B cell (primary cell): ENCODE measurements around the gene PWWP2B. TPM values are rescaled to one million over a fixed set of nuclear protein-coding genes. Genes with fewer than 3 reads are reported as not detected.

ENCODE experiments used
- ATAC-seq: fragments of 200-7000 bp; cut with Tn5 transposase; one replicate; pipeline ENCODE4 v1.10.0; 2021; ENCODE audit warnings: low read depth, mild to moderate bottlenecking, moderate number of reproducible peaks, moderate library complexity
- CTCF ChIA-PET: fragments of 350-600 bp; sonication (Branson Sonifier 250); formaldehyde crosslinking; loops from one replicate; lab custom pipeline; 2021; ENCODE audit warnings: antibody characterized with exemption, inconsistent platforms; lab: Charles Lee
- POLR2A ChIA-PET: fragments of 350-600 bp; sonication (Branson Sonifier 250); formaldehyde crosslinking; loops from one replicate; lab custom pipeline; 2021; ENCODE audit warnings: antibody characterized with exemption; lab: Charles Lee
- DNase-seq: peaks from one replicate; pipeline ENCODE4 v3.0.0; 2013
- H2AFZ ChIP-seq: 2 replicates; pipeline ENCODE4 v1.6.1; 2012; ENCODE audit warnings: mild to moderate bottlenecking, low read depth, low read length; ENCODE audit not compliant: insufficient read depth, poor library complexity, severe bottlenecking
- H3K27ac ChIP-seq, 2 donors: 1 replicate in 1 of 2; 2 replicates in 1 of 2; pipeline ENCODE4 v1.5.1; 2012 to 2013; ENCODE audit warnings: low read length in 2 of 2, mild to moderate bottlenecking in 2 of 2, moderate library complexity in 1 of 2
- H3K27me3 ChIP-seq, 4 experiments: fragments of 200-600 bp in 1 of 4; sonication (generic) in 1 of 4; replicated peaks in 1 of 4; 1 replicate in 2 of 4; 2 replicates in 2 of 4; pipeline versions ENCODE4 v1.6.1 to v1.7.0; 2013 to 2016; ENCODE audit warnings: low read length in 3 of 4, mild to moderate bottlenecking in 2 of 4, mixed read lengths in 1 of 4, moderate library complexity in 1 of 4; ENCODE audit not compliant: insufficient read depth in 4 of 4, control insufficient read depth in 3 of 4; ENCODE audit errors: control extremely low read depth in 1 of 4
- H3K36me3 ChIP-seq, 2 experiments: replicated peaks in 1 of 2; 1 replicate in 1 of 2; 2 replicates in 1 of 2; pipeline versions ENCODE4 v1.6.1 to v1.7.1; 2013; ENCODE audit warnings: low read length in 1 of 2; ENCODE audit not compliant: insufficient read depth in 2 of 2, control insufficient read depth in 1 of 2; ENCODE audit errors: control extremely low read depth in 1 of 2, extremely low read depth in 1 of 2
- H3K4me1 ChIP-seq, 2 donors: fragments of 200-600 bp in 1 of 2; sonication (generic) in 1 of 2; 1 replicate in 1 of 2; 2 replicates in 1 of 2; pipeline versions ENCODE4 v1.5.1 to v1.6.1; 2013 to 2017; ENCODE audit warnings: low read length in 2 of 2; ENCODE audit not compliant: control insufficient read depth in 2 of 2, insufficient read depth in 2 of 2
- H3K4me2 ChIP-seq: replicated peaks from 2 replicates; pipeline ENCODE3; 2012; ENCODE audit warnings: mild to moderate bottlenecking, low read depth, low read length; ENCODE audit not compliant: poor library complexity, severe bottlenecking
- H3K4me3 ChIP-seq, 5 experiments: fragments of 200-600 bp in 1 of 5; sonication (generic) in 1 of 5; 1 replicate in 3 of 5; 2 replicates in 2 of 5; pipeline versions ENCODE4 v1.5.1 to v1.7.0; 2011 to 2016; ENCODE audit warnings: low read length in 4 of 5, mild to moderate bottlenecking in 4 of 5, low read depth in 2 of 5, control low read depth in 1 of 5, moderate library complexity in 1 of 5; ENCODE audit not compliant: insufficient read depth in 1 of 5; ENCODE audit errors: control extremely low read depth in 1 of 5, extremely low read depth in 1 of 5
- H3K79me2 ChIP-seq: fragments of 200-600 bp; sonication (generic); one replicate; pipeline ENCODE4 v1.6.0; 2016; ENCODE audit warnings: low read length; ENCODE audit not compliant: control insufficient read depth, insufficient read depth
- H3K9ac ChIP-seq: fragments of 200-600 bp; sonication (generic); 2 replicates; pipeline ENCODE4 v1.6.1; 2017; ENCODE audit warnings: mild to moderate bottlenecking, low read length, moderate library complexity
- H3K9me3 ChIP-seq, 3 donors: one replicate each; pipeline versions ENCODE4 v1.6.1 to v1.7.1; 2013; ENCODE audit warnings: low read length in 2 of 3; ENCODE audit not compliant: control insufficient read depth in 2 of 3, insufficient read depth in 1 of 3; ENCODE audit errors: control extremely low read depth in 1 of 3
- H4K20me1 ChIP-seq: 2 replicates; pipeline ENCODE4 v1.6.0; 2012; ENCODE audit warnings: mild to moderate bottlenecking, low read length; ENCODE audit not compliant: insufficient read depth, control insufficient read depth, poor library complexity, severe bottlenecking
- H3K27ac Mint-ChIP-seq: one replicate; pipeline ENCODE4 v1.8.0; 2021; ENCODE audit warnings: mixed read lengths
- H3K27me3 Mint-ChIP-seq: one replicate; pipeline ENCODE4 v1.8.0; 2021; ENCODE audit warnings: mixed read lengths
- H3K4me1 Mint-ChIP-seq: one replicate; pipeline ENCODE4 v1.8.0; 2021; ENCODE audit warnings: mixed read lengths
- H3K4me3 Mint-ChIP-seq: one replicate; pipeline ENCODE4 v1.8.0; 2021; ENCODE audit warnings: mixed read lengths
- H3K9me3 Mint-ChIP-seq: one replicate; pipeline ENCODE4 v1.8.0; 2022; ENCODE audit warnings: mixed read lengths; ENCODE audit not compliant: insufficient read depth
- EZH2 ChIP-seq: IDR thresholded peaks from 2 replicates; pipeline ENCODE4 v1.6.1; 2012; ENCODE audit warnings: borderline replicate concordance, low read depth, mild to moderate bottlenecking, moderate library complexity, low read length; ENCODE audit not compliant: insufficient read depth, poor library complexity, severe bottlenecking
- WGBS: methylation state at CpG from one replicate; pipeline ENCODE4 v1.1.5; 2013; ENCODE audit warnings: missing lambda C conversion rate; ENCODE audit not compliant: insufficient coverage; 5-methylcytosine and 5-hydroxymethylcytosine counted together
- intact Hi-C: fragments of 100-400 bp; cut with micrococcal nuclease; formaldehyde crosslinking; loops from one replicate; pipeline ENCODE4 v1.10.0; 2022
- polyA plus RNA-seq: library from polyadenylated mRNA; depleted of rRNA; stranded (reverse); fragments of >200 nt; gene quantifications from 2 replicates; pipeline ENCODE4 v1.2.3, GENCODE V29; 2012
- total RNA-seq, 2 donors: library from RNA; stranded (reverse); fragments of 120-200 nt in 1 of 2; gene quantifications; 1 replicate in 1 of 2; 2 replicates in 1 of 2; pipeline versions ENCODE4 v1.2.3 to v1.2.4, GENCODE V29; 2013 to 2022
- TF ChIP-seq, protein P1 (sequence below): fragments of 200-600 bp; IDR thresholded peaks from one replicate; pipeline ENCODE4 v1.8.0; 2022; ENCODE audit warnings: antibody characterized with exemption, mild to moderate bottlenecking

The PWWP2B gene
- total and polyA plus RNA-seq, 2 donors (not counting 1 experiment from before 2014, with no cell fraction given): 13.6 to 34.4 TPM

DNA sequence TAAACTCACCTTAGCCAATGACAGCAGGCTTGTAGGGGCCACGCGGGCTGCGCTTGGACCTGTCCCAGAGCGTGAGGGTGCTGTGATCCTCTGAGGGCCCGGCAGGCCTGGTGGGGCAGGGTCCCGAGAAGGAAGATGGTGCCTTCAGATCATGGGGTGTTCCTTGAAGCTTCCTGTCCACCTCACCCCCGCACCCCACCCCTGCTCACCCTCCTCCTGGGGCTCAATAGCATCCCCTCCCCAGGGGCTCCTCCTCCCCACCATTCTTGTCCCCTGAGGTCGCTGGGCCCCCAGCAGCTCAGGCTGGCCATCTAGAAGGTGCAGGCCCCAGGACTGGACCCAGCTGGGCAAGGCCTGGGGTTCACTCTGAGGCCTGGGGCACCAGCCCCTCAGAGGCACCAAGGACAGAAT lies 33.9 kb downstream of the PWWP2B start:
- Mint-ChIP-seq H3K9me3 (no peaks in the 10 kb centered on the region), H3K4me3 (no peak overlapping the region), H3K27ac (no peak overlapping the region)

DNA sequence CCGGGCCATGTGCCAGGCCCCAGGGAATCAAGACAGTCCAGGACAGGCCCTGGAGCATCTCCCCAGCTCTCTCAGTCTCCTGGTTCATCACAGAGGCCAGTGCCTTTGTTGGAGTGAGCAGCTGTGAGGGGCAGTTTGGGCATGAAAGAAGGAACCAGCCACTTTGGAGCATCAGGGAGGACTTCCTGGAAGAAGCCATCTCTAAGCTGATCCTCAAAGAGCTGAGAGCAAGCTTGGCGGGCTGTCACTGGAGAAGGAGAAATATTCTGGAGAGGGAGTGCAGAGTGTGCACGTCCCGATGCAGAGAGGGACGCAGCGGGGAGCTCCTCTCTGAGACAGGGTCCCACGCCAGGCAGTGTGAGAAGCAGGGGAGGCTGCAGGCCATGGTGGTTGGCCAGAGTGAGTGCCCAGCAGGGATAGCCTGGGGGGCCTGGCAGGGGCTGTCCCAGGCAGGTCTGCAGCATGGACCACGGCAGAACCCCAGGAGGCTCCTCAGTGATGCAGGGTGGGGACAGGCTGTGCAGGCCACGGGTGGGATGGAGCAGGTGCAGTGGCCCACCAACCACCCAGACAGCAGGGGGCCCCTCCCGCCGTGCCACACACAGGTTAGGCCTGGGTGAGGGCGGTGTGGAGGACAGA lies 34.7 kb downstream of the PWWP2B start:
- Mint-ChIP-seq H3K27ac (no peak overlapping the region), H3K4me1 (peaks cover 15% of the 10 kb centered on the region), H3K4me3 (no peak overlapping the region), H3K27me3 (no peaks in the 10 kb centered on the region), H3K9me3 (no peaks in the 10 kb centered on the region)
- DNase-seq (no peak), ATAC-seq (no peak)
- intact Hi-C loops: no loop called here
- H3K4me3 ChIP-seq: no peak overlapping the region
- TF ChIP-seq, protein P1, sequence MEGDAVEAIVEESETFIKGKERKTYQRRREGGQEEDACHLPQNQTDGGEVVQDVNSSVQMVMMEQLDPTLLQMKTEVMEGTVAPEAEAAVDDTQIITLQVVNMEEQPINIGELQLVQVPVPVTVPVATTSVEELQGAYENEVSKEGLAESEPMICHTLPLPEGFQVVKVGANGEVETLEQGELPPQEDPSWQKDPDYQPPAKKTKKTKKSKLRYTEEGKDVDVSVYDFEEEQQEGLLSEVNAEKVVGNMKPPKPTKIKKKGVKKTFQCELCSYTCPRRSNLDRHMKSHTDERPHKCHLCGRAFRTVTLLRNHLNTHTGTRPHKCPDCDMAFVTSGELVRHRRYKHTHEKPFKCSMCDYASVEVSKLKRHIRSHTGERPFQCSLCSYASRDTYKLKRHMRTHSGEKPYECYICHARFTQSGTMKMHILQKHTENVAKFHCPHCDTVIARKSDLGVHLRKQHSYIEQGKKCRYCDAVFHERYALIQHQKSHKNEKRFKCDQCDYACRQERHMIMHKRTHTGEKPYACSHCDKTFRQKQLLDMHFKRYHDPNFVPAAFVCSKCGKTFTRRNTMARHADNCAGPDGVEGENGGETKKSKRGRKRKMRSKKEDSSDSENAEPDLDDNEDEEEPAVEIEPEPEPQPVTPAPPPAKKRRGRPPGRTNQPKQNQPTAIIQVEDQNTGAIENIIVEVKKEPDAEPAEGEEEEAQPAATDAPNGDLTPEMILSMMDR: no peak
- TF ChIP-seq EZH2: no peak
- ChIA-PET CTCF (interaction anchor here (1.3 to 2.7 kb wide), 2 partner anchors 12 to 42 kb away, joined by 3 to 10 read pairs; no protein-coding TSS in a partner anchor), POLR2A (interaction anchor here (3.4 kb wide), 1 partner anchor 10 kb away, joined by 16 read pairs; no protein-coding TSS in a partner anchor)
- WGBS: 94% methylated on average over 12 of the region's 12 CpGs
- H3K27me3 ChIP-seq: no peaks in the 10 kb centered on the region
- H3K4me1 ChIP-seq: peaks cover 13 to 23% of the 10 kb centered on the region in 2 donors
- H3K9ac ChIP-seq: no peak overlapping the region
- no peaks in the 10 kb centered on the region for H3K79me2 ChIP-seq
- no peak overlapping the region for H2AFZ ChIP-seq
- H4K20me1 ChIP-seq: no peaks in the 10 kb centered on the region
- H3K9me3 ChIP-seq: peaks cover 0 to 3% (median 0%) of the 10 kb centered on the region in 3 donors
- H3K4me2 ChIP-seq: no peak overlapping the region
- H3K27ac ChIP-seq: no peak overlapping the region
- peaks cover 0 to 3% of the 10 kb centered on the region in 2 experiments for H3K36me3 ChIP-seq

More for the DNA sequence above, 33.9 kb downstream of the PWWP2B start:
- Histone ChIP-seq H3K9ac (no peak overlapping the region), H3K79me2 (no peaks in the 10 kb centered on the region), H4K20me1 (no peaks in the 10 kb centered on the region), H3K9me3 (peaks cover 0 to 3% (median 0%) of the 10 kb centered on the region in 3 donors), H2AFZ (no peak overlapping the region), H3K36me3 (peaks cover 0 to 3% of the 10 kb centered on the region in 2 experiments), H3K27me3 (no peaks in the 10 kb centered on the region), H3K4me3 (no peak overlapping the region), H3K27ac (no peak overlapping the region), H3K4me1 (peaks cover 13 to 22% of the 10 kb centered on the region in 2 donors), H3K4me2 (no peak overlapping the region)
- TF ChIP-seq, protein P1: no peak
- no peak for TF ChIP-seq EZH2
- CTCF ChIA-PET: interaction anchor here (1.3 to 2.7 kb wide), 2 partner anchors 13 to 42 kb away, joined by 3 to 10 read pairs; no protein-coding TSS in a partner anchor
- WGBS: 94% methylated on average over 7 of the region's 8 CpGs
- POLR2A ChIA-PET: no interaction called here
- no peaks in the 10 kb centered on the region for H3K27me3 Mint-ChIP-seq
- intact Hi-C loops: no loop called here
- ATAC-seq (no peak), DNase-seq (no peak)
- H3K4me1 Mint-ChIP-seq: peaks cover 15% of the 10 kb centered on the region
